CD14-positive monocyte (primary cell): ENCODE data around the gene OSTC. TPM values are rescaled to one million over a fixed set of nuclear protein-coding genes. Genes with fewer than 3 reads are reported as not detected.

ENCODE experiments used
- DNase-seq, 3 donors: peaks; one replicate each; pipeline ENCODE4 v3.0.0-alpha.2; 2011 to 2022
- H2AFZ ChIP-seq: 2 replicates; pipeline ENCODE4 v1.6.0; 2012; ENCODE audit warnings: mild to moderate bottlenecking, low read depth, low read length, inconsistent platforms; ENCODE audit not compliant: insufficient read depth, poor library complexity, severe bottlenecking
- H3K27ac ChIP-seq, 2 donors: 1 replicate in 1 of 2; 2 replicates in 1 of 2; pipeline ENCODE4 v1.5.1; 2012 to 2013; ENCODE audit warnings: low read length in 2 of 2, control low read depth in 1 of 2, inconsistent platforms in 1 of 2, low read depth in 1 of 2, mild to moderate bottlenecking in 1 of 2
- H3K27me3 ChIP-seq, 2 donors: one replicate each; pipeline versions ENCODE4 v1.6.0 to v1.6.1; 2011 to 2013; ENCODE audit warnings: low read length in 2 of 2; ENCODE audit not compliant: control insufficient read depth in 2 of 2, insufficient read depth in 2 of 2
- H3K36me3 ChIP-seq, 2 donors: replicated peaks in 1 of 2; 1 replicate in 1 of 2; 2 replicates in 1 of 2; pipeline versions ENCODE4 v1.5.1 to v1.6.1; 2012 to 2013; ENCODE audit warnings: low read length in 2 of 2, control low read depth in 1 of 2, inconsistent platforms in 1 of 2, mild to moderate bottlenecking in 1 of 2; ENCODE audit not compliant: insufficient read depth in 2 of 2, control insufficient read depth in 1 of 2
- H3K4me1 ChIP-seq, 2 donors: 1 replicate in 1 of 2; 2 replicates in 1 of 2; pipeline versions ENCODE4 v1.5.1 to v1.6.1; 2012 to 2013; ENCODE audit warnings: low read length in 2 of 2, control low read depth in 1 of 2, inconsistent platforms in 1 of 2, mild to moderate bottlenecking in 1 of 2, moderate library complexity in 1 of 2; ENCODE audit not compliant: insufficient read depth in 2 of 2, control insufficient read depth in 1 of 2
- H3K4me2 ChIP-seq: replicated peaks from 2 replicates; pipeline ENCODE3; 2012; ENCODE audit warnings: low read length, moderate library complexity, mild to moderate bottlenecking; ENCODE audit not compliant: poor library complexity, severe bottlenecking; ENCODE audit errors: extremely low read depth
- H3K4me3 ChIP-seq, 3 experiments: fragments of 200-600 bp in 1 of 3; sonication (generic) in 1 of 3; replicated peaks in 1 of 3; 1 replicate in 2 of 3; 2 replicates in 1 of 3; pipeline ENCODE4 v1.5.1; 2011 to 2013; ENCODE audit warnings: low read length in 3 of 3, mild to moderate bottlenecking in 3 of 3, control low read depth in 2 of 3, low read depth in 2 of 3, inconsistent platforms in 1 of 3, moderate library complexity in 1 of 3
- H3K79me2 ChIP-seq: 2 replicates; pipeline ENCODE4 v1.6.0; 2012; ENCODE audit warnings: mild to moderate bottlenecking, control low read depth, inconsistent platforms, low read length, moderate library complexity; ENCODE audit not compliant: insufficient read depth
- H3K9ac ChIP-seq: 2 replicates; pipeline ENCODE4 v1.6.0; 2017; ENCODE audit warnings: low read length, mild to moderate bottlenecking; ENCODE audit not compliant: insufficient read depth, poor library complexity, severe bottlenecking
- H3K9me3 ChIP-seq, 2 donors: replicated peaks in 1 of 2; 1 replicate in 1 of 2; 2 replicates in 1 of 2; pipeline versions ENCODE4 v1.5.1 to v1.6.1; 2012 to 2013; ENCODE audit warnings: low read length in 2 of 2, control low read depth in 1 of 2; ENCODE audit not compliant: control insufficient read depth in 1 of 2, insufficient read depth in 1 of 2
- H4K20me1 ChIP-seq: 2 replicates; pipeline ENCODE4 v1.6.0; 2012; ENCODE audit warnings: mild to moderate bottlenecking, low read length, control low read depth, moderate library complexity; ENCODE audit not compliant: insufficient read depth
- H3K27ac Mint-ChIP-seq, 7 donors: one replicate each; pipeline ENCODE4 v1.8.0; 2020; ENCODE audit warnings: mild to moderate bottlenecking in 7 of 7, mixed read lengths in 7 of 7, moderate library complexity in 6 of 7, inconsistent platforms in 2 of 7
- H3K27me3 Mint-ChIP-seq, 3 donors: one replicate each; pipeline ENCODE4 v1.8.0; 2021 to 2022; ENCODE audit warnings: low read depth in 3 of 3, mild to moderate bottlenecking in 3 of 3, mixed read lengths in 3 of 3, moderate library complexity in 3 of 3, inconsistent platforms in 1 of 3
- H3K36me3 Mint-ChIP-seq, 2 donors: one replicate each; pipeline ENCODE4 v1.8.0; 2020; ENCODE audit warnings: mixed read lengths in 2 of 2, inconsistent platforms in 1 of 2, mild to moderate bottlenecking in 1 of 2
- H3K4me1 Mint-ChIP-seq: one replicate; pipeline ENCODE4 v1.8.0; 2020; ENCODE audit warnings: mild to moderate bottlenecking, mixed read lengths
- H3K4me3 Mint-ChIP-seq, 2 donors: one replicate each; pipeline ENCODE4 v1.8.0; 2020; ENCODE audit warnings: mild to moderate bottlenecking in 2 of 2, mixed read lengths in 2 of 2, moderate library complexity in 1 of 2
- H3K9me3 Mint-ChIP-seq, 7 donors: one replicate each; pipeline ENCODE4 v1.8.0; 2020 to 2022; ENCODE audit warnings: mixed read lengths in 7 of 7, mild to moderate bottlenecking in 6 of 7, moderate library complexity in 6 of 7, inconsistent platforms in 2 of 7
- WGBS: methylation state at CpG from one replicate; pipeline ENCODE4 v1.1.5; 2013; ENCODE audit warnings: missing lambda C conversion rate; ENCODE audit not compliant: insufficient coverage; 5-methylcytosine and 5-hydroxymethylcytosine counted together
- intact Hi-C, 2 donors: fragments of 100-400 bp; cut with micrococcal nuclease; formaldehyde crosslinking; loops; one replicate each; pipeline versions ENCODE4 v1.15.0 to v1.15.1; 2023
- polyA plus RNA-seq, 3 donors: library from polyadenylated mRNA; depleted of rRNA in 1 of 3; unstranded in 2 of 3; stranded (reverse) in 1 of 3; fragments of 300-500 nt in 2 of 3; fragments of >200 nt in 1 of 3; fragmentation: Illumina TruSeq in 2 of 3; gene quantifications; 1 replicate in 2 of 3; 2 replicates in 1 of 3; pipeline ENCODE4 v1.2.3, GENCODE V29; 2012 to 2021
- TF ChIP-seq, protein P1 (sequence below): fragments of 200-600 bp; IDR thresholded peaks from one replicate; pipeline ENCODE4 v1.8.0; 2022; ENCODE audit warnings: antibody characterized with exemption, mild to moderate bottlenecking

OSTC gene
- polyA plus RNA-seq, 3 donors: 68.5 to 156 (median 149) TPM

DNA sequence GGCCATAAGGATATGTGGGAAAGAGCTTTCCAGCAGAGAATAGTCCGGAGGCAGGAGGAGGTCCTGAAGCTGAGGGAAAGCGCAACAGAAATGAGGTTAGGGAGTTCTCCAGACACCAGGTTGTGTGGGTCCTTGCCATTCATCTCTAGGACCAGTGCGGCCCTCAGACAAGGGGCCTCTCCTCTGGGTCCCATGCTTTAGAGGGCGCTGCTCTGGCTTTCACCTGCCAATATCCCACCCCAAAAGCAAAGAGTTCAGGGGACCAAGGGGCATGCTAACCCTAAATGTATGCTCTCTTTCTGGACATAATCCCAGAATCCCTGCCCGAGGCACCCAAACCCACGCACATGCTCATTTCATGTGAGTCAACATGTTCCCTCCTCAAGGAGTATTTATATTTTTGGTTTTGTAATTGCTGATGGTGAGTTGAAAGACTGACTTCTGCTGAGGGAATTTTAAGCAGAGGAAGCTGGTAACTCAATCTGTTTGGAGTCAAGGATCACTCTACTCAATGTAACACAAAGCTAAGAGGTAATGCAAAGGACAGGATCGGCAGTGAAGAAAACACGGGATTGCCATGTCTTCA is 15.2 kb upstream of the OSTC start:
- Mint-ChIP-seq H3K9me3 (peaks cover 0 to 5% (median 0%) of the 10 kb centered on the region in 7 donors), H3K4me3 (no peak overlapping the region), H3K27ac (peak overlapping the region in 3 of 7 donors; percentile 36 to 81 (median 67)), H3K36me3 (peaks cover 57 to 60% of the 10 kb centered on the region in 2 donors), H3K4me1 (no peaks in the 10 kb centered on the region), H3K27me3 (no peaks in the 10 kb centered on the region)
- no peak overlapping the region for H3K4me2 ChIP-seq
- no peak overlapping the region for H3K27ac ChIP-seq
- H3K36me3 ChIP-seq: peaks cover 52 to 62% of the 10 kb centered on the region in 2 donors
- no peaks in the 10 kb centered on the region for H3K27me3 ChIP-seq
- H2AFZ ChIP-seq: no peak overlapping the region
- H3K4me3 ChIP-seq: no peak overlapping the region
- H3K9ac ChIP-seq: no peak overlapping the region
- no peaks in the 10 kb centered on the region for H4K20me1 ChIP-seq
- intact Hi-C loops: no loop called here
- no peak for DNase-seq
- no peaks in the 10 kb centered on the region for H3K4me1 ChIP-seq
- 78% methylated on average over 5 of the region's 8 CpGs for WGBS
- TF ChIP-seq, protein P1, sequence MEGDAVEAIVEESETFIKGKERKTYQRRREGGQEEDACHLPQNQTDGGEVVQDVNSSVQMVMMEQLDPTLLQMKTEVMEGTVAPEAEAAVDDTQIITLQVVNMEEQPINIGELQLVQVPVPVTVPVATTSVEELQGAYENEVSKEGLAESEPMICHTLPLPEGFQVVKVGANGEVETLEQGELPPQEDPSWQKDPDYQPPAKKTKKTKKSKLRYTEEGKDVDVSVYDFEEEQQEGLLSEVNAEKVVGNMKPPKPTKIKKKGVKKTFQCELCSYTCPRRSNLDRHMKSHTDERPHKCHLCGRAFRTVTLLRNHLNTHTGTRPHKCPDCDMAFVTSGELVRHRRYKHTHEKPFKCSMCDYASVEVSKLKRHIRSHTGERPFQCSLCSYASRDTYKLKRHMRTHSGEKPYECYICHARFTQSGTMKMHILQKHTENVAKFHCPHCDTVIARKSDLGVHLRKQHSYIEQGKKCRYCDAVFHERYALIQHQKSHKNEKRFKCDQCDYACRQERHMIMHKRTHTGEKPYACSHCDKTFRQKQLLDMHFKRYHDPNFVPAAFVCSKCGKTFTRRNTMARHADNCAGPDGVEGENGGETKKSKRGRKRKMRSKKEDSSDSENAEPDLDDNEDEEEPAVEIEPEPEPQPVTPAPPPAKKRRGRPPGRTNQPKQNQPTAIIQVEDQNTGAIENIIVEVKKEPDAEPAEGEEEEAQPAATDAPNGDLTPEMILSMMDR: no peak
- no peaks in the 10 kb centered on the region for H3K9me3 ChIP-seq
- H3K79me2 ChIP-seq: no peaks in the 10 kb centered on the region

DNA sequence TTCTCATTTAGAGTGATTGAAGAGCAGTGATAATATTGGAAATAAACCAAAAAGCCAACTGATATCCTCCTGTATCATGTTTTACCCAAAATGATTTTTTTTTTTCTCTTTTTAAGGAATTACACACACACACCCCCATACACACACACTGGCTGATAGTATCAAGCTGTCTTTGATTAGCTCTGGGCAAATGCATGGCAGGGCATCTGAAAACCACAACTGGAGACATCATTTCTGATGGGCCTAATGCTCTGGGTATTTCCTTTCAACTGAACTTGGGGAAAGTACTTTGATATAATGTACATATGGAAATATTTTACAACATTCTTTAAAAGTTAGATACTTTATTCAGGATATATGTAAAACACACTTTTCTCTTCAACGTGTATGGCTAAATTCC is 14.2 kb upstream of the OSTC start:
- Histone ChIP-seq H4K20me1 (no peaks in the 10 kb centered on the region), H3K9me3 (no peaks in the 10 kb centered on the region), H3K4me3 (no peak overlapping the region), H3K27me3 (no peaks in the 10 kb centered on the region), H3K9ac (no peak overlapping the region), H3K27ac (no peak overlapping the region), H2AFZ (no peak overlapping the region), H3K36me3 (peaks cover 42 to 51% of the 10 kb centered on the region in 2 donors), H3K4me2 (no peak overlapping the region), H3K79me2 (no peaks in the 10 kb centered on the region), H3K4me1 (no peaks in the 10 kb centered on the region)
- no peaks in the 10 kb centered on the region for H3K4me1 Mint-ChIP-seq
- H3K9me3 Mint-ChIP-seq: peaks cover 0 to 5% (median 0%) of the 10 kb centered on the region in 7 donors
- no peak overlapping the region for H3K4me3 Mint-ChIP-seq
- H3K27me3 Mint-ChIP-seq: no peaks in the 10 kb centered on the region
- WGBS: no CpG with 5 or more reads among the region's 1 CpG
- TF ChIP-seq, protein P1: no peak
- H3K36me3 Mint-ChIP-seq: peaks cover 49 to 50% of the 10 kb centered on the region in 2 donors
- H3K27ac Mint-ChIP-seq: peak overlapping the region in 1 of 7 donors; percentile 10
- intact Hi-C loops: no loop called here
- no peak for DNase-seq
